Measurements from ENCODE around the gene CHRNA1. TPM values are rescaled to one million over a fixed set of nuclear protein-coding genes. Genes with fewer than 3 reads are reported as not detected.

Gene CHRNA1
- polyA plus RNA-seq, 1 of the 3 experiments (the other 2 are of a cell fraction) = 0.02 TPM

DNA sequence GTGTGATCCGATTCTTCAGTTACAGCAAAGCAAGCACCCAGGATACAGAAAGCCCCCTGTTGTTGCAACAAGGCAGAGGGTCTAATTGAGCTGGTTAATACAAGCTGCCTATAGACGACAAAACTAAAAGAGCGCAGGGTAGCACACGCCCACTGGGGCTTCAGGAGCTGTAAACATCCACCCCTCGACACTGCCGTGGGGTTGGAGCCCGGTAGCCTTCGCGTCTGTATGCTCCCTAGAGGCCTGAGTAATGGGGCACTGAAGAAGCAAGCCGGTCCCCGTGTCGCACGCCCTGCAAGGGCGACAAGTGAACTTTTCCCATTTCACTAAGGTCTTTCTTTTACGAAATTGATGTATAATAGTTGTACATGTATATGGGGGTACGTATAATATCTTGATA, 24.7 kb upstream of the CHRNA1 start:
- no peak for DNase-seq
- Histone ChIP-seq H3K4me2 (no peak overlapping the region), H4K20me1 (ENCODE audit: insufficient read depth) (no peaks in the 10 kb centered on the region), H3K36me3 (replicated peaks in 1 of 2; ENCODE audit: control insufficient read depth in 1 of 2, insufficient read depth in 2 of 2, low read length in 1 of 2) (no peaks in the 10 kb centered on the region), H3K27me3 (ENCODE audit: insufficient read depth) (no peaks in the 10 kb centered on the region), H3K4me1 (ENCODE audit: control insufficient read depth in 1 of 2, insufficient read depth in 2 of 2, low read depth in 1 of 2, low read length in 1 of 2) (peaks cover 25 to 28% of the 10 kb centered on the region in 2 experiments), H3F3A (replicated peaks; ENCODE audit: insufficient read depth) (peaks cover 19% of the 10 kb centered on the region), H3K27ac (ENCODE audit: low read depth in 2 of 2, low read length in 1 of 2) (peak overlapping the region; percentile 90 to 97), H2AFZ (ENCODE audit: low read depth) (no peak overlapping the region), H3K4me3 (ENCODE audit: low read depth in 2 of 2, low read length in 1 of 2) (no peak overlapping the region), H3K9me3 (no peaks in the 10 kb centered on the region), H3K9me2 (no peaks in the 10 kb centered on the region), H3K79me2 (ENCODE audit: insufficient read depth) (no peaks in the 10 kb centered on the region), H3K9ac (no peak overlapping the region)
- ChIA-PET POLR2A (no interaction called here), CTCF (interaction anchor here (1.0 to 2.9 kb wide), 4 partner anchors 9 to 197 kb away, joined by 3 to 24 read pairs (median 4); no protein-coding TSS in a partner anchor)
- WGBS (ENCODE audit: low lambda C conversion rate) = 94% methylated on average over 16 of the region's 16 CpGs
- TF ChIP-seq, protein P1, sequence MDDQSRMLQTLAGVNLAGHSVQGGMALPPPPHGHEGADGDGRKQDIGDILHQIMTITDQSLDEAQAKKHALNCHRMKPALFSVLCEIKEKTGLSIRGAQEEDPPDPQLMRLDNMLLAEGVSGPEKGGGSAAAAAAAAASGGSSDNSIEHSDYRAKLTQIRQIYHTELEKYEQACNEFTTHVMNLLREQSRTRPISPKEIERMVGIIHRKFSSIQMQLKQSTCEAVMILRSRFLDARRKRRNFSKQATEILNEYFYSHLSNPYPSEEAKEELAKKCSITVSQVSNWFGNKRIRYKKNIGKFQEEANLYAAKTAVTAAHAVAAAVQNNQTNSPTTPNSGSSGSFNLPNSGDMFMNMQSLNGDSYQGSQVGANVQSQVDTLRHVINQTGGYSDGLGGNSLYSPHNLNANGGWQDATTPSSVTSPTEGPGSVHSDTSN (IDR thresholded peaks at IDR 0.05) = no peak
- TF ChIP-seq RCOR1 (IDR thresholded peaks at IDR 0.05; ENCODE audit: low read length) (no peak), FOSL2 (IDR thresholded peaks at IDR 0.05; ENCODE audit: borderline replicate concordance, low read depth) (no peak), POLR2AphosphoS5 (IDR thresholded peaks at IDR 0.05; ENCODE audit: low read depth, low read length) (no peak)

DNA sequence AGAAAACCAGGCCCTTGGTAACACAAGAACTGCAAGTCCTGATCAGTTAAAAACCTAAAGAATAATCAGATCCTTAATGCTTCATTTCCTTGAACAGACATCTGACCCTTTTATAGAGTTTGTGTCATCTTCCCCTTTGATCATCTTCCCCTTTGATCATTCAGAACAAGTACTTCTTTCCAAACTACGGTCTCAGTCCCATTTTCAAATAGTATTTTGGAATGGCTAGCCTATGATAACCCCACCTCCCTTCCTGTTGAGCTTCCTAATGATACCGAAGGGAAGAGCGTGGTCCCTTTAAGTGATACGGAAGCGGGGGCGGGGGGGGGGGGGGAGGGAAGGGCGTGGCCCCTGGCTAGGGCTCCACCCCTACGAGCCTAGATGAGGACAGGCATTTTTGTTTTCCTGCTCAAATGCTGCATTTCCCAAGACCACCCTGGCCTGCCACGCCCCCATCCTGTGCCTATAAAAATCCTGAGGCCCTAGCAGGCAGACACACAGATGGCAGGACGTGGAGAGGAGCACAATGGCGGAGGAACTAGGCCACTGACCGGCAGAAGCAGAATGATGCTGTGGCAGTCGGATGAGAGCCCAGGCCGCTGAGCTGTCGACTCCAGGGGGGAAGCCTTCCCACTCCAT, 24.1 kb upstream of the CHRNA1 start:
- H3K9me2 ChIP-seq = no peaks in the 10 kb centered on the region
- CTCF ChIA-PET = interaction anchor here (1.0 to 2.9 kb wide), 3 partner anchors 9 to 198 kb away, joined by 3 to 24 read pairs (median 5); no protein-coding TSS in a partner anchor
- H3K9me3 ChIP-seq = no peaks in the 10 kb centered on the region
- no peak overlapping the region for H3K4me3 ChIP-seq (ENCODE audit: low read depth in 2 of 2, low read length in 1 of 2)
- H3K4me1 ChIP-seq (ENCODE audit: control insufficient read depth in 1 of 2, insufficient read depth in 2 of 2, low read depth in 1 of 2, low read length in 1 of 2) = peaks cover 25 to 28% of the 10 kb centered on the region in 2 experiments
- WGBS (ENCODE audit: low lambda C conversion rate) = 49% methylated on average over 15 of the region's 15 CpGs
- H3K79me2 ChIP-seq (ENCODE audit: insufficient read depth) = no peaks in the 10 kb centered on the region
- H3K36me3 ChIP-seq (replicated peaks in 1 of 2; ENCODE audit: control insufficient read depth in 1 of 2, insufficient read depth in 2 of 2, low read length in 1 of 2) = no peaks in the 10 kb centered on the region
- peak; percentile 47 for DNase-seq
- H4K20me1 ChIP-seq (ENCODE audit: insufficient read depth) = no peaks in the 10 kb centered on the region
- H3K4me2 ChIP-seq = peak overlapping the region; percentile 45
- POLR2A ChIA-PET = no interaction called here
- peak overlapping the region; percentile 74 for H3K9ac ChIP-seq
- H3K27ac ChIP-seq (ENCODE audit: low read depth in 2 of 2, low read length in 1 of 2) = peak overlapping the region; percentile 90 to 97
- H2AFZ ChIP-seq (ENCODE audit: low read depth) = peak overlapping the region; percentile 57; the same call in 1 of the 2 replicates
- no peak for TF ChIP-seq EZH2phosphoT487 (IDR thresholded peaks at IDR 0.05; ENCODE audit: borderline replicate concordance, low read depth)
- TF ChIP-seq POLR2AphosphoS5 (IDR thresholded peaks at IDR 0.05; ENCODE audit: low read depth, low read length) = peak; percentile 69; the same call in 1 of the 2 replicates
- TF ChIP-seq, protein P2, sequence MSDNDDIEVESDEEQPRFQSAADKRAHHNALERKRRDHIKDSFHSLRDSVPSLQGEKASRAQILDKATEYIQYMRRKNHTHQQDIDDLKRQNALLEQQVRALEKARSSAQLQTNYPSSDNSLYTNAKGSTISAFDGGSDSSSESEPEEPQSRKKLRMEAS (IDR thresholded peaks at IDR 0.05; ENCODE audit: low read depth) = 0 out of 2 replicates have a peak, but pooled peaks have one; percentile 29
- H3K27me3 ChIP-seq (ENCODE audit: insufficient read depth) = no peaks in the 10 kb centered on the region
- H3F3A ChIP-seq (replicated peaks; ENCODE audit: insufficient read depth) = peaks cover 19% of the 10 kb centered on the region

DNA sequence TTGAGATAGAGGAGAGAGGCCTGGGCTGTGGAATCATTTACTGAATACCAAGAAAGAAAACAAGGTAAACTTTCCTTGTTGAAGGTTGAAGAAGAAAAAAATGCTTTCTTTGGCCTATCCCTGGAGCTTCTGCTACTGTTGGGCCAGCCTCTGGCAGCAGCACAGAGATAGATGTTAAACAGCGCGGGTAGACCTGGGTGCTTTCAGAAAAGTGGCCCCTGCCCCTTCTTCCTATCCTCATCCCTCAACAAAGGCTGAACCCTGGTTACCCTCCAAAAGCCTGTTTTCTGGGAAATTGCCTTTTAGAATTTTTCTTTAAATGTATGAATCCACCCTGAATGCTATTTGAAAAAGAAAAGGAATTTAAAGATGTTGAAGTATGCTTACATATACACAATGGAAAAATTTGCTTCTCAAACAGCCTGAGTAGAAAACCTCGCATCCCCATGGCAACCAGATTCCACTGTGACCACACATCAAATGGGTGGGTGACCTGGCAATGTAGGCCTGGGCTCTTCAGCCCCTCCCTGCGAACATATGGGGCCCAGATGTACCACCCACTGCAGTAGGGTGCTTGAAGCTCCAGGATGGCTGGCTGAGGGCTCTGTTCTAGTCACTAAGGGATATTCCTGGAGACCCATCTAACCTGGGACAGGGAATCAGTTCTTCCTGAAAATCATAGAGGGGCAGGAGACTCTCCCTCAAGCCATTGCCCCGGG, 23.4 kb upstream of the CHRNA1 start:
- H3K4me1 ChIP-seq (ENCODE audit: control insufficient read depth in 1 of 2, insufficient read depth in 2 of 2, low read depth in 1 of 2, low read length in 1 of 2) = peaks cover 25 to 28% of the 10 kb centered on the region in 2 experiments
- CTCF ChIA-PET = interaction anchor here (0.8 to 2.9 kb wide), 7 partner anchors 16 to 203 kb away, joined by 3 to 24 read pairs (median 3); no protein-coding TSS in a partner anchor
- H3K4me2 ChIP-seq = peak overlapping the region; percentile 45
- H3K4me3 ChIP-seq (ENCODE audit: low read depth in 2 of 2, low read length in 1 of 2) = 0 out of 4 replicates have a peak overlapping the region, but pooled peaks of 1 of the 2 experiments have one; percentile 9
- POLR2A ChIA-PET = no interaction called here
- H3K79me2 ChIP-seq (ENCODE audit: insufficient read depth) = no peaks in the 10 kb centered on the region
- peak; percentile 90 for DNase-seq
- no peaks in the 10 kb centered on the region for H3K9me2 ChIP-seq
- H3F3A ChIP-seq (replicated peaks; ENCODE audit: insufficient read depth) = peaks cover 19% of the 10 kb centered on the region
- H3K27ac ChIP-seq (ENCODE audit: low read depth in 2 of 2, low read length in 1 of 2) = peak overlapping the region; percentile 90 to 97
- H3K9ac ChIP-seq = peak overlapping the region; percentile 74
- no peaks in the 10 kb centered on the region for H3K36me3 ChIP-seq (replicated peaks in 1 of 2; ENCODE audit: control insufficient read depth in 1 of 2, insufficient read depth in 2 of 2, low read length in 1 of 2)
- no peaks in the 10 kb centered on the region for H3K27me3 ChIP-seq (ENCODE audit: insufficient read depth)
- 22% methylated on average over 5 of the region's 5 CpGs for WGBS (ENCODE audit: low lambda C conversion rate)
- H4K20me1 ChIP-seq (ENCODE audit: insufficient read depth) = no peaks in the 10 kb centered on the region
- H3K9me3 ChIP-seq = no peaks in the 10 kb centered on the region
- peak overlapping the region; percentile 57; the same call in 1 of the 2 replicates for H2AFZ ChIP-seq (ENCODE audit: low read depth)
- TF ChIP-seq, protein P1 (IDR thresholded peaks at IDR 0.05) = peak; percentile 50
- TF ChIP-seq EP300 (IDR thresholded peaks at IDR 0.05; ENCODE audit: borderline replicate concordance in 1 of 2, low read depth in 1 of 2, low read length in 1 of 2) (peak in 1 of 2 experiments; percentile 87; a peak in 3 of 4 replicates), RAD21 (IDR thresholded peaks at IDR 0.05; ENCODE audit: low read length) (no peak), RCOR1 (IDR thresholded peaks at IDR 0.05; ENCODE audit: low read length) (peak; percentile 54; the same call in 1 of the 2 replicates), MXI1 (IDR thresholded peaks at IDR 0.05; ENCODE audit: low read depth, low read length) (no peak), JUND (IDR thresholded peaks at IDR 0.05) (no peak), CHD2 (IDR thresholded peaks at IDR 0.05; ENCODE audit: low read length, partially characterized antibody) (peak; percentile 16), NFIC (IDR thresholded peaks at IDR 0.05; ENCODE audit: borderline replicate concordance) (no peak; the same call in 1 of the 2 replicates), FOXJ3 (CRISPR knock-in tag; IDR thresholded peaks at IDR 0.05) (0 out of 2 replicates have a peak, but pooled peaks have one; percentile 27), EZH2phosphoT487 (IDR thresholded peaks at IDR 0.05; ENCODE audit: borderline replicate concordance, low read depth) (no peak), SIN3A (IDR thresholded peaks at IDR 0.05; ENCODE audit: borderline replicate concordance, low read depth, low read length) (no peak), FOSL2 (IDR thresholded peaks at IDR 0.05; ENCODE audit: borderline replicate concordance, low read depth) (peak; percentile 33; the same call in 1 of the 2 replicates), GATA2 (CRISPR knock-in tag; IDR thresholded peaks at IDR 0.05) (no peak)
- TF ChIP-seq, protein P2 (IDR thresholded peaks at IDR 0.05; ENCODE audit: low read depth) = 0 out of 2 replicates have a peak, but pooled peaks have one; percentile 60
